GM23338 (cell line): Measurements from ENCODE around the gene SNX17. TPM values are rescaled to one million over a fixed set of nuclear protein-coding genes. Genes with fewer than 3 reads are reported as not detected.

Experiments
- CTCF ChIP-seq, 2 experiments: fragments of 200-600 bp in 1 of 2; sonication (generic) in 1 of 2; conservative IDR thresholded peaks; 2 replicates each; pipeline versions ENCODE4 v1.5.1 to v1.6.1; 2016 to 2017; ENCODE audit warnings: antibody characterized with exemption in 2 of 2, low read depth in 2 of 2, mild to moderate bottlenecking in 2 of 2, moderate library complexity in 1 of 2
- EZH2 ChIP-seq: fragments of 200-600 bp; sonication (generic); IDR thresholded peaks from one replicate; pipeline ENCODE4 v1.8.0; 2017; ENCODE audit warnings: antibody characterized with exemption, mild to moderate bottlenecking, low read depth; ENCODE audit not compliant: unreplicated experiment
- EZH2phosphoT487 ChIP-seq: fragments of 200-600 bp; sonication (generic); IDR thresholded peaks from one replicate; pipeline ENCODE4 v1.8.1; 2018; ENCODE audit warnings: antibody characterized with exemption; ENCODE audit not compliant: unreplicated experiment
- NANOG ChIP-seq: IDR thresholded peaks from 2 replicates; pipeline ENCODE4 v1.6.1; 2016; ENCODE audit warnings: antibody characterized with exemption, borderline replicate concordance
- REST ChIP-seq: IDR thresholded peaks from one replicate; pipeline ENCODE4 v1.6.1; 2018; ENCODE audit warnings: antibody characterized with exemption; ENCODE audit not compliant: unreplicated experiment
- STAT1 ChIP-seq: IDR thresholded peaks from one replicate; pipeline ENCODE4 v1.6.1; 2016; ENCODE audit warnings: antibody characterized with exemption; ENCODE audit not compliant: unreplicated experiment
- ZNF114 ChIP-seq: fragments of 250-450 bp; sonication (Bioruptor Pico); IDR thresholded peaks from 2 replicates; pipeline ENCODE4 v1.5.0; 2020; ENCODE audit warnings: mild to moderate bottlenecking, moderate library complexity
- ZNF331 ChIP-seq: fragments of 250-450 bp; sonication (Bioruptor Pico); IDR thresholded peaks from 2 replicates; pipeline ENCODE4 v1.5.0; 2020; ENCODE audit warnings: low read depth, mild to moderate bottlenecking, moderate library complexity
- ZNF462 ChIP-seq: fragments of 250-450 bp; sonication (Bioruptor Pico); IDR thresholded peaks from 2 replicates; pipeline ENCODE4 v1.5.0; 2020; ENCODE audit warnings: mild to moderate bottlenecking, moderate library complexity
- polyA plus RNA-seq: library from polyadenylated mRNA; unstranded; fragments of >200 nt; fragmentation: Nextera tagmentation; extraction: Ambion mirVana; gene quantifications from 2 replicates; pipeline ENCODE4 v1.2.1, GENCODE V29; 2016
- total RNA-seq: library from RNA; depleted of rRNA; stranded (reverse); fragments of >200 nt; shearing (Covaris generic); gene quantifications from 2 replicates; pipeline ENCODE4 v1.2.3, GENCODE V29; 2014

The SNX17 gene
- total and polyA plus RNA-seq, 2 experiments from 2014 or later = 34.0 to 58.0 TPM

- TF ChIP-seq ZNF462 (CRISPR knock-in tag) (no peak), NANOG (no peak), EZH2phosphoT487 (no peak), STAT1 (no peak), ZNF114 (CRISPR knock-in tag) (no peak), REST (no peak), ZNF331 (CRISPR knock-in tag) (no peak), EZH2 (no peak), CTCF (conservative IDR thresholded peaks at IDR 0.05; ENCODE audit: low read depth in 2 of 2) (no peak)
Measured at GRCh38 chr2:27377618-27378095, 7.2 kb downstream of the SNX17 start (continued).
